ENCODE measurements around the gene PRRT1B.
"Not testable (repeated sequence)": the region's sequence is repeated elsewhere in the genome, so short reads cannot be mapped to it uniquely, and the experiment has no call there.

The PRRT1B gene

GRCh38 chr9:131545003-131545785, at the start of gene PRRT1B:
PRRT1B (plus strand) TSS chr9:131545523; CDS start chr9:131545616, 93 bp downstream.
- DNase-seq (ENCODE audit: low read depth in 2 of 2): no peak

DNA sequence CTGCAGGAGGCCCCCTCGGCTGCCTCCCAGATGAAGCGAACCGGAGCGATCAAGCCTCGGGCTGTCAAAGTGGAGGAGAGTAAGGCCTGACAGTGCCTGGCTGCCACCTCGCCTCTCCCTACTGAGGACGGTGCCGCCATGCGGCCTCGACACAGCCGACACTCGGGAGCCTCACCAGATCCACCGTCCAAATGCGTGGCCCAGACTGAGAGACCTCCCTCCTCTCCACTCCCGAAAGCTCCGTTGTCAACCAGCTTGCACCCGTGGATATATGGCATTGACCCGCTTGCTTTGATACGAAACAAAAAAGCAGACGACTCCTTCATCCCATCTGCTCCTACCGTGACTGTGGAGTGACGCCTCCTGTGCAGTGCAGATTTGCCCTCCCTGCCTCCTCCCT, 49.5 kb upstream of the PRRT1B start:
- DNase-seq (ENCODE audit: low read depth in 2 of 2): no peak

DNA sequence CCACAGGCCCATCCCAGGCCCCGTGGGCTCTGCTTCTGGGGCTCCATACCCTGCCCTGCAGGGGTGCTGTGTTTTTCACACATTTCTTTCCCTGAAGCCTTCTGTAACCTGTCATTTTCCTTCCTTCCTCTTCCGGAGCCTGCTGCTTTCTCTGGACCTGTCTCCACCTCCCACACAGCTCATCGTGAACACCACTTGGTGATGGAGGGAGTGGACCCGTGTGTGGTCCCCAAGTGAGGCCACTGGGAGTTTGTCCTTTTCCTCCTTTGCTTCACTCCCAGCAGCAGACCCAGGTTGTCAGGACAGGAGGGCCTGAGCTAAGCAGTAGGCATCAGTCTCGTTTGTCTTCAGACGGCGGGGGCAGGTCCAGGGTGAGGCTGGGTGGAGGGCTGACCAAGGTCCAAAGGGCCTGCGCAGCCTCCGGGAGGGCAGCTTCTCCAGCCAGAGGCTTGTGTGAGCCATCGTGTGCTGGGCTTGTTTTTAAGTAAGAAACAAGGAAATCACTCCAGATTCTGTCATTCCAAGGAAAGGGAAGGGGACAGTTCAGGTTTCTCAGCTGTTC, 48.4 kb upstream of the PRRT1B start:
- no peak for DNase-seq (ENCODE audit: low read depth in 2 of 2)

GRCh38 chr9:131499254-131499767, 46.0 kb upstream of the PRRT1B start:
- DNase-seq (ENCODE audit: low read depth in 2 of 2): no peak

DNA sequence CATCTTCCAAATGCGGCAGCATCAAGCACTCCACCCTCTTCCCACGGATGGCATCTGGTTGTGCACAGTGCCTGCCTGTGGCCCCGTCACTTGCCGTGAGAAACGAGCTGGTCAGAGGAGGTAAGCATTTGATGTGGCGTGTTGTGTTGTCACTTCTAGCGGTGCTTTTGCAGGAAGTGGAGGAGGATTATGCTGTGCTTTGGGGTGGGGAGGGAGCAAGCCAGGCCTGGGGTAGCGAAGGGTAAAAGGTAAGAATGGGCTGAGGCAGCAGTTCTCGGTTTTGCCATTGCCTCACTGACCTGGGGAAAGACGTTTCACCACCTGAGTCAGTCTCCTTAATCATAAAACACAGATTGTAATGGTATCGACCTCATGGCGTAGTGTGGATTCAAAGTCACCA, 44.9 kb upstream of the PRRT1B start:
- peak; percentile 35 to 62 for DNase-seq (ENCODE audit: low read depth in 2 of 2)

GRCh38 chr9:131500939-131501541, 44.3 kb upstream of the PRRT1B start:
- DNase-seq (ENCODE audit: low read depth in 2 of 2): peak; percentile 43 to 56

- peak; percentile 83 for DNase-seq (ENCODE audit: low read depth in 2 of 2)
Measured at GRCh38 chr9:131502781-131503625, 42.3 kb upstream of the PRRT1B start, which contains the start of gene POMT1. POMT1 (plus strand) TSS chr9:131502918; CDS start chr9:131504219, 1,301 bp downstream.

DNA sequence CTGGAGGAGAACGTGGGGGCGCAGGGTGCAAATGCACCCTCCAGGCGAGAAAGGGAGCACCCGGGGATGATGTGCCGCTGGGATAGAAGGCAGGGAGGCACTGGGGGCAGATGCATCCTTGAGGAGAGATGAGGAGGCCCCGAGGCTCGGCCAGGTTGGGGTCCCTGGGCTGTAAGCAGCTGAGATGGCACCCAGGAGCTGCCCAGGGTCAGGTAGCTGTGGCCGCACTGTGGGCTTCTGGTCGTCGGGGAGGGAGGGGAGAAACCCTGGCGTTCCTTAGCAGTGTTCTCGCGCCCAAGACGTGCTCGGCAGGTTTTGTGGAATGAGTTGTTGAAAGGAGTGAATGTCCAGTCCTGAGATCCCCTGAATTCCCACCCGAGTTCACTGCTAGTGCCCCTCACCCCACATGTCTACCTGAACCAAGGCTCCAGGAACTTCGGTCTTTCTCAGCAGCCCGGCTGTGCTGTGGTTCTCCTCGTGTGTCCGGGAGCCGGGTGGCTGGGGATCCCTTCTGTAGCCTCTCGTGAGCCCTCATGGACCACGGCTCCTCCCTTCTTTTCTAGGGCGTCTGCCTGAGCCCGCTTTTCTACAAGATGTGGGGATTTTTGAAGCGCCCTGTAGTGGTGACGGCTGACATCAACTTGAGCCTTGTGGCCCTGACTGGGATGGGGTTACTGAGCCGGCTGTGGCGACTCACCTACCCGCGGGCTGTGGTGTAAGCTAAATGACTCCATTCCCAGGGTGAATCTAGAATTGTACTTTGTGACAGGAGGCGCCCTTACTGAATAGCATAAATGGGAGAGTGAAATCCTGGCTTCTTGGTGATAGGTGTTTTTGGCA, 41.5 kb upstream of the PRRT1B start:
- DNase-seq (ENCODE audit: low read depth in 2 of 2): peak; percentile 59 to 73

- no peak for DNase-seq (ENCODE audit: low read depth in 2 of 2)
Measured at GRCh38 chr9:131505012-131505411, 40.3 kb upstream of the PRRT1B start.

- no peak for DNase-seq (ENCODE audit: low read depth in 2 of 2)
Measured at GRCh38 chr9:131511416-131511815, 33.9 kb upstream of the PRRT1B start.

DNA sequence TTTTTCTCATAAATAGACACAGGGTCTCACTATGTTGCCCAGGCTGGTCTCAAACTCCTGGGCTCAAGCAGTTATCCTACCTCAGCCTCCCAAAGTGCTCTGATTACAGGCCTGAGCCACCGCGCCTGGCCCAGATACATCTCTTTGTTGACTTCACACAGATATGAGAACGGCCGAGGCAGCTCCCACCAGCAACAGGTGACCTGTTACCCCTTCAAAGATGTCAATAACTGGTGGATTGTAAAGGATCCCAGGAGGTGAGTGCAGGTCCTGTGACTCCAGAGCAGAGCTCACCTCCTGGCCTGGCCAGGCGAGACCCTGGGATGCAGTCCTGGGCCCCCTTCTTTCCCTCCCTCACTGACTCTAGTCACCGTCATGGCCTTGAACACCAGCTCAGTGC, 33.4 kb upstream of the PRRT1B start:
- DNase-seq (ENCODE audit: low read depth in 2 of 2): no peak

- no peak for DNase-seq (ENCODE audit: low read depth in 2 of 2)
Measured at GRCh38 chr9:131513177-131513576, 32.1 kb upstream of the PRRT1B start.

GRCh38 chr9:131515559-131516031, 29.7 kb upstream of the PRRT1B start:
- DNase-seq (ENCODE audit: low read depth in 2 of 2): not testable (repeated sequence)

- DNase-seq (ENCODE audit: low read depth in 2 of 2): no peak
Measured at GRCh38 chr9:131516100-131516499, 29.2 kb upstream of the PRRT1B start.

DNA sequence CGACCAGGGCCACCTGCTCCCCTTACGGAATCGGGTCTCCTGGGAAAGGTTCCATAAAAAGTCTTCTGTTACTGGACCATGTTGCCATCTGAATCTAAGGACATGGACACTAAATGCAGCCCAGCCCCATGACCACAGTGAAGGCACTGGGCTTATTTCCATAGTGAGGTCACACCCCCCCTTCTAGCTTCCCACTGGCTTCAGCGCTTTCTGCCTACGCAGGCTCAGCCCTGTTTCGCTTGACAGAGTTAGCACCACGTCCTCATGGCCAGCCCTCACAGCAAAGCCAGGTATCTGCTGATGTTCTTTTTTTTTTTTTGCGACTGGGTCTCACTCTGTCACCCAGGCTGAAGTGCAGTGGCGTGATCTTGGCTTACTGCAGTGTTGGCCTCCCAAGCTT, 28.4 kb upstream of the PRRT1B start:
- DNase-seq (ENCODE audit: low read depth in 2 of 2): no peak

DNA sequence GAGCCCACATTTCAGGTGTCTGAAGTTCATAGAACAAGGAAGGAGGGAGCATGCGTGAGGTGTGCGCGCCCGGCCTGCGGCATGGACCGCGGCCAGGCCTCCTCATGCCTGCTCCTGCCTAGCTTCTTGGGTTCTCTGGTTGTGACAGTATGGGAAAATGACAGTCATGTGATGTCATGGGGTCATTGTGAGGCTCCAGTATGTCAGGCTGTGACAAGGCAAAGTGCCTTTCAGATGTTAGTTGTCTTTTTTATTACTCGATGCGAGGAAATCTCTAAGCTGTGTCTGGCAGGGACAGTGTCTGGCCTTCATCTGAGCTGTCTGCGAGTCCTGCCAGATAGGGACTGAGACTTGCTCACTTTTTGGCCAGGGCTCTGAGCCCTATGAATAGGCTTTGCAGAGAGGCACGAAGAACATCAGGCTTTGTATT, 27.5 kb upstream of the PRRT1B start:
- DNase-seq (ENCODE audit: low read depth in 2 of 2): no peak

DNA sequence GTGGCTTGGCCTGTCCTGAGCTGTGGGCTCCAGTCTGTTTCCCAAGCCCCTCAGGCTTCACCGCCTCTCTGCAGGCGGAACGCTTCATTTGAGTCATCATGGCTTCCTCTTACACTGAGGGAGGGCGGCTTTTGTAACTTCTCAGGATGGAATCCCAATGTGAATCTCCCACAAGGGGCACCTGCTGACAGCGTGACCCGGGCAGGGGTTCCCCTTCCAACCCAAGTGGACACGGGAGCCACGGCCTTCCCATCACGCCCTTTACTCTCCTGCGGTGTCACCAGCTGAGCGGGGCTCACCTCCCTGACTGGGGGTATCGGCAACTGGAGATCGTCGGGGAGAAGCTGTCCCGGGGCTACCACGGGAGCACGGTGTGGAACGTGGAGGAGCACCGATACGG, 26.8 kb upstream of the PRRT1B start:
- no peak for DNase-seq (ENCODE audit: low read depth in 2 of 2)

DNA sequence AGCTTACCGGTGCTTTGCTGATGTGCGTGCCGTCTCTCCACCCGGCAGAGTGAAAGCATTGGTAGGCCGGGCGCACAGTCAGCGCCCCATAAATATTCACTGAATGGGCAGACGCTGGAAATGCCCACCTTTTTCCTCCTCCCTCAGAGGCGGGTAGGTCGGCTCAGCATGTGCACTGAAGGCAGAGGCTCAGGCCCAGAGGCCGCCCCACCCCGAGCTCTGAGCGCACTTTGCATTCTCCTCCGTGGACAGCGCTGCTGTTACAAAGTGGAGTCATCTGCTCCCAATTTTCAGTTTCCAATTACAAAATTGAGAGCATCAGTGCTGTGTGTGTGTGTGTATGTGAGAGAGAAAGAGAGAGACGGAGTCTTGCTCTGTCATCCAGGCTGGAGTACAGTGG, 24.8 kb upstream of the PRRT1B start:
- DNase-seq (ENCODE audit: low read depth in 2 of 2): no peak

GRCh38 chr9:131521203-131521602, 24.1 kb upstream of the PRRT1B start:
- no peak for DNase-seq (ENCODE audit: low read depth in 2 of 2)

- DNase-seq (ENCODE audit: low read depth in 2 of 2): no peak
Measured at GRCh38 chr9:131521822-131522221, 23.5 kb upstream of the PRRT1B start.

All from stimulated activated CD8-positive, alpha-beta memory T cell treated with anti-CD3 and anti-CD28 coated beads, Interleukin-2, amount 100 ng/mL, for 48 hours (primary cell).